IMR-90 (cell line): Measurements from ENCODE around the gene SRGN.

Experiments
- CEBPB ChIP-seq: IDR thresholded peaks from 2 replicates; pipeline ENCODE4 v1.6.1; 2012; ENCODE audit warnings: low read depth, low read length, improper control_type of control experiment
- CTCF ChIP-seq: conservative IDR thresholded peaks from 2 replicates; pipeline ENCODE4 v1.5.1; 2012; ENCODE audit warnings: mild to moderate bottlenecking, low read depth, low read length, improper control_type of control experiment
- ELK1 ChIP-seq: fragments of 150-350 bp; IDR thresholded peaks from 2 replicates; pipeline ENCODE4 v1.6.1; 2016; ENCODE audit warnings: low read depth, mild to moderate bottlenecking, low read length, moderate library complexity, borderline replicate concordance
- FOS ChIP-seq: fragments of 150-350 bp; IDR thresholded peaks from 2 replicates; pipeline ENCODE4 v1.6.1; 2016; ENCODE audit warnings: low read depth, low read length
- MAFK ChIP-seq: IDR thresholded peaks from 2 replicates; pipeline ENCODE4 v1.6.1; 2012; ENCODE audit warnings: low read depth, low read length, improper control_type of control experiment
- NFE2L2 ChIP-seq: fragments of 150-350 bp; IDR thresholded peaks from 2 replicates; pipeline ENCODE4 v1.6.1; 2016; ENCODE audit warnings: low read depth, mild to moderate bottlenecking, low read length
- POLR2A ChIP-seq: IDR thresholded peaks from 2 replicates; pipeline ENCODE4 v1.6.1; 2012; ENCODE audit warnings: mild to moderate bottlenecking, low read depth, low read length
- RFX5 ChIP-seq: IDR thresholded peaks from 2 replicates; pipeline ENCODE4 v1.8.0; 2012; ENCODE audit warnings: low read depth, mild to moderate bottlenecking, low read length, moderate library complexity

GRCh38 chr10:69044546-69044945 lies 43.4 kb upstream of the SRGN start:
- TF ChIP-seq CTCF (no peak), MAFK (no peak), POLR2A (no peak), CEBPB (no peak), ELK1 (no peak), FOS (no peak), RFX5 (no peak), NFE2L2 (no peak)
